Vagina (tissue), 2 donors: ENCODE data around the gene IVNS1ABP. TPM values are rescaled to one million over a fixed set of nuclear protein-coding genes. Genes with fewer than 3 reads are reported as not detected.

Experiments
- DNase-seq, 2 donors: peaks; one replicate each; pipeline ENCODE4 v3.0.0-alpha.2; 2017; ENCODE audit errors: extremely low spot score in 2 of 2
- H3K27ac ChIP-seq: fragments of 200-600 bp; sonication (generic); one replicate; pipeline ENCODE4 v1.5.1; 2019
- H3K27me3 ChIP-seq: fragments of 200-600 bp; sonication (generic); one replicate; pipeline ENCODE4 v1.5.1; 2019
- H3K36me3 ChIP-seq, 2 donors: fragments of 200-600 bp; sonication (generic); one replicate each; pipeline ENCODE4 v1.5.1; 2017 to 2019
- H3K4me1 ChIP-seq: fragments of 200-600 bp; sonication (generic); one replicate; pipeline ENCODE4 v1.5.1; 2019
- H3K4me3 ChIP-seq, 2 donors: fragments of 200-600 bp; sonication (generic); 1 replicate in 1 of 2; 2 replicates in 1 of 2; pipeline ENCODE4 v1.5.1; 2016 to 2019
- H3K9me3 ChIP-seq: fragments of 200-600 bp; sonication (generic); one replicate; pipeline ENCODE4 v1.5.1; 2019
- CTCF ChIP-seq, 3 experiments: fragments of 450-650 bp in 2 of 3; fragments of 200-600 bp in 1 of 3; sonication (generic) in 1 of 3; IDR thresholded peaks; one replicate each; pipeline ENCODE4 v1.5.1; 2017 to 2019; ENCODE audit warnings: antibody characterized with exemption in 3 of 3, mild to moderate bottlenecking in 2 of 3, moderate library complexity in 2 of 3
- POLR2A ChIP-seq, 2 donors: fragments of 450-650 bp; IDR thresholded peaks; one replicate each; pipeline ENCODE4 v1.6.1; 2017; ENCODE audit warnings: antibody characterized with exemption in 2 of 2, mild to moderate bottlenecking in 2 of 2, moderate library complexity in 2 of 2
- POLR2AphosphoS5 ChIP-seq, 2 donors: sonication (generic); formaldehyde crosslinking; IDR thresholded peaks; one replicate each; pipeline ENCODE4 v1.9.0; 2017; ENCODE audit warnings: antibody characterized with exemption in 2 of 2, mild to moderate bottlenecking in 2 of 2, low read depth in 1 of 2; ENCODE audit not compliant: insufficient read depth in 1 of 2
- intact Hi-C: fragments of 100-400 bp; cut with DNase I; formaldehyde crosslinking; loops from one replicate; pipeline ENCODE4 v1.15.1; 2023
- total RNA-seq: library from RNA; depleted of rRNA; stranded (reverse); fragments of >200 nt; gene quantifications from one replicate; pipeline ENCODE4 v1.2.3, GENCODE V29; 2016

IVNS1ABP gene
- total RNA-seq, 1 donor from 2014 or later = 125 TPM

- H3K4me3 ChIP-seq = no peak overlapping the region
- intact Hi-C loops = no loop called here
- no peak for DNase-seq
- H3K27ac ChIP-seq = no peak overlapping the region
- peaks cover 34% of the 10 kb centered on the region for H3K4me1 ChIP-seq
- TF ChIP-seq CTCF (IDR thresholded peaks at IDR 0.05) = no peak
- no peak for TF ChIP-seq POLR2AphosphoS5 (IDR thresholded peaks at IDR 0.05; ENCODE audit: insufficient read depth in 1 of 2, low read depth in 1 of 2)
- TF ChIP-seq POLR2A (IDR thresholded peaks at IDR 0.05) = no peak
- H3K27me3 ChIP-seq = no peaks in the 10 kb centered on the region
- no peaks in the 10 kb centered on the region for H3K36me3 ChIP-seq
- no peaks in the 10 kb centered on the region for H3K9me3 ChIP-seq
Measured at GRCh38 chr1:185319139-185319475, 2.1 kb upstream of the IVNS1ABP start.

- Histone ChIP-seq H3K36me3 (no peaks in the 10 kb centered on the region), H3K9me3 (no peaks in the 10 kb centered on the region), H3K4me3 (no peak overlapping the region), H3K27me3 (no peaks in the 10 kb centered on the region), H3K27ac (peak overlapping the region; percentile 97), H3K4me1 (peaks cover 39% of the 10 kb centered on the region)
- intact Hi-C loops = no loop called here
- DNase-seq = no peak
- TF ChIP-seq CTCF (IDR thresholded peaks at IDR 0.05) = no peak
- TF ChIP-seq POLR2AphosphoS5 (IDR thresholded peaks at IDR 0.05; ENCODE audit: insufficient read depth in 1 of 2, low read depth in 1 of 2) = no peak
- no peak for TF ChIP-seq POLR2A (IDR thresholded peaks at IDR 0.05)
Measured at GRCh38 chr1:185318431-185319138, 1.5 kb upstream of the IVNS1ABP start.

GRCh38 chr1:185317886-185318310 lies 855 bp upstream of the IVNS1ABP start:
- peak in 1 of 2 donors; percentile 90 for DNase-seq

GRCh38 chr1:185316163-185317033 lies 645 bp downstream of the IVNS1ABP start:
- intact Hi-C loops = no loop called here

More at GRCh38 chr1:185317886-185318310, 855 bp upstream of the IVNS1ABP start:
- intact Hi-C loops = no loop called here
- Histone ChIP-seq H3K4me3 (peak overlapping the region; percentile 89 to 94), H3K27me3 (no peaks in the 10 kb centered on the region), H3K27ac (peak overlapping the region; percentile 97), H3K4me1 (peaks cover 46% of the 10 kb centered on the region), H3K36me3 (no peaks in the 10 kb centered on the region), H3K9me3 (no peaks in the 10 kb centered on the region)
- no peak for TF ChIP-seq POLR2A (IDR thresholded peaks at IDR 0.05)
- no peak for TF ChIP-seq CTCF (IDR thresholded peaks at IDR 0.05)
- TF ChIP-seq POLR2AphosphoS5 (IDR thresholded peaks at IDR 0.05; ENCODE audit: insufficient read depth in 1 of 2, low read depth in 1 of 2) = no peak

More at GRCh38 chr1:185316163-185317033, 645 bp downstream of the IVNS1ABP start:
- peak overlapping the region; percentile 97 for H3K27ac ChIP-seq
- H3K9me3 ChIP-seq = no peaks in the 10 kb centered on the region
- peaks cover 61% of the 10 kb centered on the region for H3K4me1 ChIP-seq
- no peaks in the 10 kb centered on the region for H3K27me3 ChIP-seq
- H3K4me3 ChIP-seq = peak overlapping the region; percentile 89 to 94
- peak; percentile 53 to 70 for TF ChIP-seq POLR2AphosphoS5 (IDR thresholded peaks at IDR 0.05; ENCODE audit: insufficient read depth in 1 of 2, low read depth in 1 of 2)
- no peak for TF ChIP-seq CTCF (IDR thresholded peaks at IDR 0.05)
- TF ChIP-seq POLR2A (IDR thresholded peaks at IDR 0.05) = peak in 1 of 2 donors; percentile 46
- H3K36me3 ChIP-seq = no peaks in the 10 kb centered on the region
- peak in 1 of 2 donors; percentile 94 for DNase-seq
